Hematopoietic multipotent progenitor cell treated with erythropoietin and hydrocortisone succinate and interleukin-3 and kit ligand, for 4 days (in vitro differentiated cells): ENCODE results near the gene KAZN.

ENCODE experiments used
- DNase-seq: peaks from one replicate; pipeline ENCODE4 v3.0.0-alpha.2; 2015

The KAZN gene

GRCh38 chr1:14866911-14867612 lies 268.6 kb downstream of the KAZN start:
- DNase-seq, result no peak

GRCh38 chr1:14869187-14869586 lies 270.7 kb downstream of the KAZN start:
- no peak for DNase-seq

GRCh38 chr1:14871218-14871970 lies 272.9 kb downstream of the KAZN start:
- DNase-seq, result no peak

- DNase-seq, result no peak
Measured at GRCh38 chr1:14872762-14873161, 274.3 kb downstream of the KAZN start.

- DNase-seq, result no peak
Measured at GRCh38 chr1:14873677-14874076, 275.2 kb downstream of the KAZN start.

- no peak for DNase-seq
Measured at GRCh38 chr1:14875524-14876509, 277.3 kb downstream of the KAZN start.

GRCh38 chr1:14876747-14877146 lies 278.3 kb downstream of the KAZN start:
- peak; percentile 44 for DNase-seq

GRCh38 chr1:14877224-14877623 lies 278.7 kb downstream of the KAZN start:
- DNase-seq, result no peak

- DNase-seq, result no peak
Measured at GRCh38 chr1:14878124-14878523, 279.6 kb downstream of the KAZN start.

- DNase-seq, result no peak
Measured at GRCh38 chr1:14878951-14879350, 280.5 kb downstream of the KAZN start.

- DNase-seq, result no peak
Measured at GRCh38 chr1:14880456-14881316, 282.2 kb downstream of the KAZN start.

GRCh38 chr1:14881775-14882672 lies 283.5 kb downstream of the KAZN start:
- DNase-seq, result peak; percentile 61

- DNase-seq, result peak; percentile 37
Measured at GRCh38 chr1:14884614-14885175, 286.2 kb downstream of the KAZN start.

- no peak for DNase-seq
Measured at GRCh38 chr1:14887044-14887566, 288.6 kb downstream of the KAZN start.

GRCh38 chr1:14887764-14888350 lies 289.4 kb downstream of the KAZN start:
- no peak for DNase-seq

- DNase-seq, result no peak
Measured at GRCh38 chr1:14888374-14888773, 289.9 kb downstream of the KAZN start.

- DNase-seq, result no peak
Measured at GRCh38 chr1:14889825-14890440, 291.4 kb downstream of the KAZN start.

- DNase-seq, result no peak
Measured at GRCh38 chr1:14891991-14892390, 293.5 kb downstream of the KAZN start.

- no peak for DNase-seq
Measured at GRCh38 chr1:14894811-14895560, 296.5 kb downstream of the KAZN start.
